Right renal pelvis (tissue), 4 donors: ENCODE measurements around the gene SLC35F4. TPM values are rescaled to one million over a fixed set of nuclear protein-coding genes. Genes with fewer than 3 reads are reported as not detected.

Experiments
- DNase-seq, 4 donors: peaks; one replicate each; pipeline ENCODE4 v3.0.0-alpha.2; 2013; ENCODE audit warnings: low read depth in 4 of 4, low spot score in 3 of 4, missing footprints in 1 of 4
- polyA plus RNA-seq, 4 donors: library from polyadenylated mRNA; unstranded; fragments of 120-200 nt; gene quantifications; one replicate each; pipeline ENCODE4 v1.2.1, GENCODE V29; 2013; ENCODE audit not compliant: insufficient read length in 4 of 4

Gene SLC35F4
- polyA plus RNA-seq, 4 donors = 2.8 to 3.3 (median 3.2) TPM

- DNase-seq = no peak
Measured at GRCh38 chr14:57851354-57851753, 14.5 kb downstream of the SLC35F4 start.

- no peak for DNase-seq
Measured at GRCh38 chr14:57848786-57849185, 17.1 kb downstream of the SLC35F4 start.

GRCh38 chr14:57848353-57848752 is 17.5 kb downstream of the SLC35F4 start:
- no peak for DNase-seq

GRCh38 chr14:57847706-57848105 is 18.2 kb downstream of the SLC35F4 start:
- no peak for DNase-seq

GRCh38 chr14:57847096-57847495 is 18.8 kb downstream of the SLC35F4 start:
- no peak for DNase-seq

GRCh38 chr14:57846596-57846995 is 19.3 kb downstream of the SLC35F4 start:
- no peak for DNase-seq

GRCh38 chr14:57845802-57846531 is 19.9 kb downstream of the SLC35F4 start:
- no peak for DNase-seq

GRCh38 chr14:57845316-57845715 is 20.6 kb downstream of the SLC35F4 start:
- no peak for DNase-seq

- DNase-seq = no peak
Measured at GRCh38 chr14:57837267-57837666, 28.6 kb downstream of the SLC35F4 start.

GRCh38 chr14:57835766-57836165 is 30.1 kb downstream of the SLC35F4 start:
- DNase-seq = no peak

- no peak for DNase-seq
Measured at GRCh38 chr14:57834961-57835360, 30.9 kb downstream of the SLC35F4 start.

- DNase-seq = no peak
Measured at GRCh38 chr14:57834001-57834598, 31.8 kb downstream of the SLC35F4 start.

- DNase-seq = no peak
Measured at GRCh38 chr14:57833323-57833722, 32.6 kb downstream of the SLC35F4 start.

- DNase-seq = peak in 1 of 4 donors; percentile 12
Measured at GRCh38 chr14:57831981-57832380, 33.9 kb downstream of the SLC35F4 start.

GRCh38 chr14:57828713-57829112 is 37.2 kb downstream of the SLC35F4 start:
- DNase-seq = no peak

GRCh38 chr14:57823015-57823660 is 42.8 kb downstream of the SLC35F4 start:
- no peak for DNase-seq

GRCh38 chr14:57822081-57822480 is 43.8 kb downstream of the SLC35F4 start:
- DNase-seq = no peak

- no peak for DNase-seq
Measured at GRCh38 chr14:57820581-57820980, 45.3 kb downstream of the SLC35F4 start.

- DNase-seq = peak in 3 of 4 donors; percentile 28 to 33 (median 31)
Measured at GRCh38 chr14:57818511-57818910, 47.4 kb downstream of the SLC35F4 start.

GRCh38 chr14:57816568-57817284 is 49.2 kb downstream of the SLC35F4 start:
- DNase-seq = no peak

GRCh38 chr14:57814726-57815125 is 51.2 kb downstream of the SLC35F4 start:
- no peak for DNase-seq
